ENCODE measurements around the gene GREB1L. TPM values are rescaled to one million over a fixed set of nuclear protein-coding genes. Genes with fewer than 3 reads are reported as not detected.

GREB1L gene
- total RNA-seq, 1 experiment from 2014 or later = 75.4 TPM

DNA sequence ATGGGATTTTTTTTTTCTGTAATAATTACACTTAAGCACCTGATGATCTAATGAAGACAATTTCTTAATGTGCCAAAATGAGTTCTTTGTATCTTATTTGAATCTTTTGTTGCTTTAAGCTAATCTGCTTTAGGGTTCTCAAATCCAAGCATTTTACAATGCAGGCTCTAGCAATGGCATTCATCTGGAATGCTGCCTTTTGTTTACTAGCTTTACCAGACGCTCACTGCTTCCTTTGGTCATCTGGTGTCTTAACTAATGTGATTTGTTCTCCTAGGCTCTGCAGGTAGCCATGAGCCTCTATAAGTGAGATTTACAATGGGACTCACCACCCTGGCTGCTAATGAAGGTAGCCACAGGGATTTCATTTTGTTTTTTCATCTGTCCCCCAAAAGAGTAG is 100.3 kb downstream of the GREB1L start:
- Mint-ChIP-seq H3K27me3 (ENCODE audit: insufficient read depth, unreplicated experiment) (no peaks in the 10 kb centered on the region), H3K9me3 (ENCODE audit: unreplicated experiment) (no peaks in the 10 kb centered on the region), H3K4me3 (ENCODE audit: unreplicated experiment) (no peak overlapping the region), H3K36me3 (ENCODE audit: insufficient read depth, unreplicated experiment) (peaks cover 6% of the 10 kb centered on the region), H3K4me1 (ENCODE audit: low read depth, unreplicated experiment) (peaks cover 15% of the 10 kb centered on the region), H3K27ac (ENCODE audit: unreplicated experiment) (no peak overlapping the region)
- no TSS peak for BruUV-seq (replicated peaks)
- Histone ChIP-seq H3K27me3 (replicated peaks; ENCODE audit: control insufficient read depth, insufficient read depth, low read length) (no peaks in the 10 kb centered on the region), H3K4me3 (ENCODE audit: low read depth, low read length) (no peak overlapping the region), H3K9me3 (no peaks in the 10 kb centered on the region), H3K36me3 (ENCODE audit: control insufficient read depth, insufficient read depth, low read length) (no peaks in the 10 kb centered on the region), H3K4me1 (peaks cover 20% of the 10 kb centered on the region)
- intact Hi-C loops (cut with micrococcal nuclease; ENCODE audit: unreplicated experiment) = loop anchor here (5.0 kb wide), 1 partner anchor 50 kb away; no protein-coding TSS in a partner anchor
- ChIA-PET CTCF (no interaction called here), POLR2A (interaction anchor here (1.0 kb wide), 1 partner anchor 8 kb away, joined by 3 read pairs; no protein-coding TSS in a partner anchor)
- no peak for TF ChIP-seq CTCF (IDR thresholded peaks at IDR 0.05; ENCODE audit: insufficient read depth in 1 of 2, low read depth in 1 of 2, low read length in 1 of 2, severe bottlenecking in 1 of 2, unreplicated experiment in 1 of 2)
- no peak for DNase-seq

DNA sequence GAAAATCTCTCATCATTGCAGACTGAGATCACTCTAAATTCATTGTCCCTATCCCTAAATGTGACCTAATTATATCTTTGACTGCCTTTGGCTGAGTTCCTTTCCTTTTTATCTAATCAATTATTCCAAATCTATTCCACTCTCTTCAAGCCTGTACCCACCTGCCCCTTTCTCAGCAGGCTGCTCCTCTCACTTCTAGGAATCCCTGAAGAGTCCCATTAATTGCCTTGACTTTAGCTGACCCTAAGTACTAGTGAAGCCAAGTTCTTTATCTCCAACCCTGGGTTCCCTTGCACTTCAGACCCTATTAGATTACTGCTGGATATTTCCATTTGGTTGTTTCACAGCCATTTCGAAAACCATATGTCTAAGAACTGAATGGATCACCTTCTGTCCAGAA is 102.8 kb downstream of the GREB1L start:
- peaks cover 26% of the 10 kb centered on the region for H3K36me3 Mint-ChIP-seq (ENCODE audit: insufficient read depth, unreplicated experiment)
- H3K9me3 ChIP-seq = no peaks in the 10 kb centered on the region
- POLR2A ChIA-PET = no interaction called here
- TF ChIP-seq CTCF (IDR thresholded peaks at IDR 0.05; ENCODE audit: insufficient read depth in 1 of 2, low read depth in 1 of 2, low read length in 1 of 2, severe bottlenecking in 1 of 2, unreplicated experiment in 1 of 2) = no peak
- H3K9me3 Mint-ChIP-seq (ENCODE audit: unreplicated experiment) = no peaks in the 10 kb centered on the region
- DNase-seq = no peak
- H3K36me3 ChIP-seq (ENCODE audit: control insufficient read depth, insufficient read depth, low read length) = no peaks in the 10 kb centered on the region
- peaks cover 15% of the 10 kb centered on the region for H3K4me1 Mint-ChIP-seq (ENCODE audit: low read depth, unreplicated experiment)
- H3K4me1 ChIP-seq = peaks cover 20% of the 10 kb centered on the region
- no peak overlapping the region for H3K27ac Mint-ChIP-seq (ENCODE audit: unreplicated experiment)
- BruUV-seq (replicated peaks) = no TSS peak
- no peak overlapping the region for H3K4me3 ChIP-seq (ENCODE audit: low read depth, low read length)
- intact Hi-C loops (cut with micrococcal nuclease; ENCODE audit: unreplicated experiment) = loop anchor here (5.0 kb wide), 1 partner anchor 47 kb away; no protein-coding TSS in a partner anchor
- no peaks in the 10 kb centered on the region for H3K27me3 ChIP-seq (replicated peaks; ENCODE audit: control insufficient read depth, insufficient read depth, low read length)
- no peaks in the 10 kb centered on the region for H3K27me3 Mint-ChIP-seq (ENCODE audit: insufficient read depth, unreplicated experiment)
- no peak overlapping the region for H3K4me3 Mint-ChIP-seq (ENCODE audit: unreplicated experiment)
- CTCF ChIA-PET = no interaction called here

GRCh38 chr18:21345840-21346239 is 103.8 kb downstream of the GREB1L start:
- Mint-ChIP-seq H3K36me3 (ENCODE audit: insufficient read depth, unreplicated experiment) (peaks cover 23% of the 10 kb centered on the region), H3K27me3 (ENCODE audit: insufficient read depth, unreplicated experiment) (no peaks in the 10 kb centered on the region), H3K4me1 (ENCODE audit: low read depth, unreplicated experiment) (peaks cover 13% of the 10 kb centered on the region), H3K9me3 (ENCODE audit: unreplicated experiment) (no peaks in the 10 kb centered on the region), H3K4me3 (ENCODE audit: unreplicated experiment) (no peak overlapping the region), H3K27ac (ENCODE audit: unreplicated experiment) (no peak overlapping the region)
- Histone ChIP-seq H3K4me3 (ENCODE audit: low read depth, low read length) (no peak overlapping the region), H3K9me3 (no peaks in the 10 kb centered on the region), H3K27me3 (replicated peaks; ENCODE audit: control insufficient read depth, insufficient read depth, low read length) (no peaks in the 10 kb centered on the region), H3K4me1 (peaks cover 17% of the 10 kb centered on the region), H3K36me3 (ENCODE audit: control insufficient read depth, insufficient read depth, low read length) (no peaks in the 10 kb centered on the region)
- DNase-seq = no peak
- TF ChIP-seq CTCF (IDR thresholded peaks at IDR 0.05; ENCODE audit: insufficient read depth in 1 of 2, low read depth in 1 of 2, low read length in 1 of 2, severe bottlenecking in 1 of 2, unreplicated experiment in 1 of 2) = no peak
- ChIA-PET CTCF (no interaction called here), POLR2A (no interaction called here)
- intact Hi-C loops (cut with micrococcal nuclease; ENCODE audit: unreplicated experiment) = loop anchor here (2.0 kb wide), 1 partner anchor 17 kb away; no protein-coding TSS in a partner anchor
- BruUV-seq (replicated peaks) = no TSS peak

All from Caco-2 (cell line).